Neural cell (in vitro differentiated cells): ENCODE measurements around the gene LTO1. TPM values are rescaled to one million over a fixed set of nuclear protein-coding genes. Genes with fewer than 3 reads are reported as not detected.

Source experiments
- H2AFZ ChIP-seq: fragments of 200-600, 300-800 bp; sonication (generic), shearing (Covaris generic); 2 replicates; pipeline ENCODE4 v1.6.0; 2014; ENCODE audit warnings: low read depth, mild to moderate bottlenecking, antibody characterized with exemption, low read length, moderate library complexity
- H3F3A ChIP-seq: fragments of 200-600 bp; shearing (Covaris generic); 2 replicates; pipeline ENCODE4 v1.6.1; 2016; ENCODE audit warnings: mild to moderate bottlenecking, moderate library complexity, mixed read lengths, antibody characterized with exemption, low read length; ENCODE audit not compliant: insufficient read depth, poor library complexity, severe bottlenecking
- H3K27ac ChIP-seq: fragments of 200-600, 300-800 bp; sonication (generic), shearing (Covaris generic); 2 replicates; pipeline ENCODE4 v1.5.1; 2014; ENCODE audit warnings: mild to moderate bottlenecking, low read length, moderate library complexity
- H3K27me3 ChIP-seq: fragments of 300-800, 200-600 bp; sonication (generic), shearing (Covaris generic); 2 replicates; pipeline ENCODE4 v1.6.0; 2014; ENCODE audit warnings: mild to moderate bottlenecking, low read depth, low read length, moderate library complexity; ENCODE audit not compliant: insufficient read depth
- H3K36me3 ChIP-seq: fragments of 300-800, 200-600 bp; sonication (generic), shearing (Covaris generic); 2 replicates; pipeline ENCODE4 v1.5.1; 2014; ENCODE audit warnings: mild to moderate bottlenecking, antibody characterized with exemption, low read length, moderate library complexity; ENCODE audit not compliant: insufficient read depth
- H3K4me2 ChIP-seq: fragments of 300-800, 200-600 bp; sonication (generic), shearing (Covaris generic); 2 replicates; pipeline ENCODE4 v1.6.0; 2014; ENCODE audit warnings: mild to moderate bottlenecking, low read length
- H3K4me3 ChIP-seq: fragments of 300-800, 200-600 bp; sonication (generic), shearing (Covaris generic); 2 replicates; pipeline ENCODE4 v1.5.1; 2014; ENCODE audit warnings: mild to moderate bottlenecking, low read length, moderate library complexity
- H3K79me2 ChIP-seq: fragments of 200-600 bp; shearing (Covaris generic); replicated peaks from 2 replicates; pipeline ENCODE4 v1.6.0; 2014; ENCODE audit warnings: mild to moderate bottlenecking, low read length, moderate library complexity; ENCODE audit not compliant: insufficient read depth
- H3K9ac ChIP-seq: fragments of 300-800, 200-600 bp; sonication (generic), shearing (Covaris generic); 2 replicates; pipeline ENCODE4 v1.6.1; 2016; ENCODE audit warnings: mild to moderate bottlenecking, low read length, mixed read lengths
- H3K9me2 ChIP-seq: fragments of 200-600 bp; shearing (Covaris generic); 2 replicates; pipeline ENCODE4 v1.6.1; 2016; ENCODE audit warnings: mild to moderate bottlenecking, low read length, mixed read lengths; ENCODE audit not compliant: insufficient read depth
- H3K9me3 ChIP-seq: fragments of 200-600, 300-800 bp; sonication (generic), shearing (Covaris generic); 2 replicates; pipeline ENCODE4 v1.6.1; 2016; ENCODE audit warnings: mild to moderate bottlenecking, mixed run types, low read length, moderate library complexity, mixed read lengths
- H4K20me1 ChIP-seq: fragments of 200-600 bp; shearing (Covaris generic); 2 replicates; pipeline ENCODE4 v1.6.1; 2016; ENCODE audit warnings: mild to moderate bottlenecking, mixed run types; ENCODE audit not compliant: insufficient read depth
- CTCF ChIP-seq: fragments of 450-650 bp; IDR thresholded peaks from 2 replicates; pipeline ENCODE4 v1.5.1; 2014; ENCODE audit warnings: antibody characterized with exemption, mild to moderate bottlenecking, moderate library complexity; ENCODE audit not compliant: poor library complexity, severe bottlenecking
- EP300 ChIP-seq: fragments of 450-650 bp; conservative IDR thresholded peaks from 2 replicates; pipeline ENCODE4 v1.6.1; 2014; ENCODE audit warnings: antibody characterized with exemption, mild to moderate bottlenecking, moderate library complexity; ENCODE audit not compliant: poor library complexity, severe bottlenecking
- EZH2 ChIP-seq: fragments of 200-600, 300-800 bp; shearing (Covaris generic), sonication (generic); IDR thresholded peaks from 2 replicates; pipeline ENCODE4 v1.6.1; 2014; ENCODE audit warnings: antibody characterized with exemption, low read length, borderline replicate concordance, mild to moderate bottlenecking; ENCODE audit not compliant: insufficient read depth, poor library complexity, severe bottlenecking
- MXI1 ChIP-seq: fragments of 450-650 bp; conservative IDR thresholded peaks from 2 replicates; pipeline ENCODE4 v1.6.1; 2014; ENCODE audit warnings: antibody characterized with exemption, mild to moderate bottlenecking; ENCODE audit not compliant: poor library complexity, severe bottlenecking
- POLR2AphosphoS5 ChIP-seq: IDR thresholded peaks from 2 replicates; pipeline ENCODE4 v1.6.1; 2012
- RAD21 ChIP-seq: fragments of 450-650 bp; conservative IDR thresholded peaks from 2 replicates; pipeline ENCODE4 v1.6.1; 2014; ENCODE audit warnings: antibody characterized with exemption, mild to moderate bottlenecking, moderate library complexity
- REST ChIP-seq: IDR thresholded peaks from 2 replicates; pipeline ENCODE4 v1.6.1; 2012; ENCODE audit warnings: borderline replicate concordance
- SMC3 ChIP-seq: fragments of 450-650 bp; conservative IDR thresholded peaks from 2 replicates; pipeline ENCODE4 v1.6.1; 2014; ENCODE audit warnings: antibody characterized with exemption, mild to moderate bottlenecking, moderate library complexity; ENCODE audit not compliant: poor library complexity
- TAF1 ChIP-seq: IDR thresholded peaks from 2 replicates; pipeline ENCODE4 v1.6.1; 2012; ENCODE audit warnings: low read depth
- polyA plus RNA-seq: library from polyadenylated mRNA; depleted of rRNA; stranded (reverse); fragments of >200 nt; gene quantifications from 2 replicates; pipeline ENCODE4 v1.2.3, GENCODE V29; 2014

LTO1 gene
- polyA plus RNA-seq, 1 donor from 2014 or later, result 44.4 TPM

DNA sequence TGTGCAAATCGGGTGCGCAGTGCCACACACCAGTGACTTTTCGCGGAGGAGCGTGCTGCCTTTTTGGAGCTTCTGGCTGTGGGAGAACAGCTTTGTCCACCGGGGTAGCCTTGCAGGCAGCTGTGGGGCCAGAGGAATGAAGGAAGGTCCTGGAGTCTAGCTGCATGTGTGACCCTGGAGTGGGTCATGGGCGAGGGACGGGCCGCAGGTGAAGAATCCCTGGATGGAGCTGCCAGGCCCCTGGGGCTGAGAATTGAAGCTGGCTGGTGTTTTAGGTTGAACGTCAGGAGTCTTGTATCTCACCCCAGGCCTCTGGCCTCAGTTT lies 25.6 kb downstream of the LTO1 start:
- Histone ChIP-seq H3K79me2 (no peaks in the 10 kb centered on the region), H4K20me1 (no peaks in the 10 kb centered on the region), H3K4me3 (no peak overlapping the region), H3K4me2 (no peak overlapping the region), H3K9ac (no peak overlapping the region), H3K36me3 (no peaks in the 10 kb centered on the region), H3K9me2 (no peaks in the 10 kb centered on the region), H3K27me3 (peaks cover 9% of the 10 kb centered on the region), H3F3A (no peaks in the 10 kb centered on the region), H3K9me3 (no peaks in the 10 kb centered on the region), H3K27ac (no peak overlapping the region), H2AFZ (no peak overlapping the region)
- TF ChIP-seq EP300, result no peak

- H3K4me2 ChIP-seq, result no peak overlapping the region
- no peaks in the 10 kb centered on the region for H3K9me3 ChIP-seq
- no peaks in the 10 kb centered on the region for H3K9me2 ChIP-seq
- no peak overlapping the region for H3K27ac ChIP-seq
- peaks cover 9% of the 10 kb centered on the region for H3K27me3 ChIP-seq
- no peaks in the 10 kb centered on the region for H3K36me3 ChIP-seq
- TF ChIP-seq SMC3, result no peak
- no peak for TF ChIP-seq EZH2
- TF ChIP-seq MXI1, result no peak
- no peak for TF ChIP-seq POLR2AphosphoS5
- TF ChIP-seq CTCF, result no peak
- no peak for TF ChIP-seq EP300
- no peak for TF ChIP-seq RAD21
- no peak for TF ChIP-seq REST
- no peak for TF ChIP-seq TAF1
- no peak overlapping the region for H3K9ac ChIP-seq
- no peaks in the 10 kb centered on the region for H4K20me1 ChIP-seq
- H3K4me3 ChIP-seq, result no peak overlapping the region
- H3K79me2 ChIP-seq, result no peaks in the 10 kb centered on the region
- no peaks in the 10 kb centered on the region for H3F3A ChIP-seq
- H2AFZ ChIP-seq, result no peak overlapping the region
Measured at GRCh38 chr11:69648679-69649575, 26.2 kb downstream of the LTO1 start.
